ENCODE results near the gene NCMAP.

NCMAP gene

GRCh38 chr1:24551960-24552571 is 3.8 kb upstream of the NCMAP start:
- no peak overlapping the region for H3K4me3 Mint-ChIP-seq
- peaks cover 4% of the 10 kb centered on the region for H3K4me1 Mint-ChIP-seq (ENCODE audit: low read depth)
- no peak overlapping the region for H3K27ac Mint-ChIP-seq
- no peaks in the 10 kb centered on the region for H3K36me3 Mint-ChIP-seq (ENCODE audit: low read depth)
- DNase-seq (ENCODE audit: low spot score), result no peak
- H3K9me3 Mint-ChIP-seq, result no peaks in the 10 kb centered on the region
- H3K27me3 Mint-ChIP-seq (ENCODE audit: low read depth), result peaks cover 62% of the 10 kb centered on the region

GRCh38 chr1:24553931-24554330 is 2.0 kb upstream of the NCMAP start:
- Mint-ChIP-seq H3K27ac (no peak overlapping the region), H3K27me3 (ENCODE audit: low read depth) (peaks cover 58% of the 10 kb centered on the region), H3K36me3 (ENCODE audit: low read depth) (no peaks in the 10 kb centered on the region), H3K4me1 (ENCODE audit: low read depth) (peaks cover 4% of the 10 kb centered on the region), H3K4me3 (no peak overlapping the region), H3K9me3 (no peaks in the 10 kb centered on the region)
- DNase-seq (ENCODE audit: low spot score), result no peak

- H3K27ac Mint-ChIP-seq, result no peak overlapping the region
- DNase-seq (ENCODE audit: low spot score), result no peak
- H3K9me3 Mint-ChIP-seq, result no peaks in the 10 kb centered on the region
- H3K4me1 Mint-ChIP-seq (ENCODE audit: low read depth), result peaks cover 4% of the 10 kb centered on the region
- H3K27me3 Mint-ChIP-seq (ENCODE audit: low read depth), result peaks cover 55% of the 10 kb centered on the region
- H3K4me3 Mint-ChIP-seq, result no peak overlapping the region
- H3K36me3 Mint-ChIP-seq (ENCODE audit: low read depth), result no peaks in the 10 kb centered on the region
Observed at GRCh38 chr1:24554714-24555113, 1.2 kb upstream of the NCMAP start.

- peaks cover 4% of the 10 kb centered on the region for H3K4me1 Mint-ChIP-seq (ENCODE audit: low read depth)
- H3K27ac Mint-ChIP-seq, result no peak overlapping the region
- no peak for DNase-seq (ENCODE audit: low spot score)
- no peaks in the 10 kb centered on the region for H3K36me3 Mint-ChIP-seq (ENCODE audit: low read depth)
- no peak overlapping the region for H3K4me3 Mint-ChIP-seq
- no peaks in the 10 kb centered on the region for H3K9me3 Mint-ChIP-seq
- peaks cover 47% of the 10 kb centered on the region for H3K27me3 Mint-ChIP-seq (ENCODE audit: low read depth)
Observed at GRCh38 chr1:24556414-24556795, 518 bp downstream of the NCMAP start.

- no peak overlapping the region for H3K27ac Mint-ChIP-seq
- DNase-seq (ENCODE audit: low spot score), result no peak
- peaks cover 50% of the 10 kb centered on the region for H3K27me3 Mint-ChIP-seq (ENCODE audit: low read depth)
- no peak overlapping the region for H3K4me3 Mint-ChIP-seq
- H3K36me3 Mint-ChIP-seq (ENCODE audit: low read depth), result no peaks in the 10 kb centered on the region
- H3K9me3 Mint-ChIP-seq, result no peaks in the 10 kb centered on the region
- H3K4me1 Mint-ChIP-seq (ENCODE audit: low read depth), result peaks cover 4% of the 10 kb centered on the region
Observed at GRCh38 chr1:24557220-24557619, 1.3 kb downstream of the NCMAP start.

- no peak for DNase-seq (ENCODE audit: low spot score)
- Mint-ChIP-seq H3K4me1 (ENCODE audit: low read depth) (peaks cover 4% of the 10 kb centered on the region), H3K9me3 (no peaks in the 10 kb centered on the region), H3K36me3 (ENCODE audit: low read depth) (no peaks in the 10 kb centered on the region), H3K4me3 (no peak overlapping the region), H3K27ac (no peak overlapping the region), H3K27me3 (ENCODE audit: low read depth) (peaks cover 51% of the 10 kb centered on the region)
Observed at GRCh38 chr1:24557711-24558131, 1.8 kb downstream of the NCMAP start.

GRCh38 chr1:24558455-24558854 is 2.6 kb downstream of the NCMAP start:
- Mint-ChIP-seq H3K9me3 (no peaks in the 10 kb centered on the region), H3K36me3 (ENCODE audit: low read depth) (no peaks in the 10 kb centered on the region), H3K27ac (no peak overlapping the region), H3K4me3 (no peak overlapping the region), H3K4me1 (ENCODE audit: low read depth) (peaks cover 4% of the 10 kb centered on the region), H3K27me3 (ENCODE audit: low read depth) (peaks cover 53% of the 10 kb centered on the region)
- no peak for DNase-seq (ENCODE audit: low spot score)

GRCh38 chr1:24558902-24559791 is 3.3 kb downstream of the NCMAP start:
- H3K27ac Mint-ChIP-seq, result no peak overlapping the region
- no peak overlapping the region for H3K4me3 Mint-ChIP-seq
- no peak for DNase-seq (ENCODE audit: low spot score)
- no peaks in the 10 kb centered on the region for H3K9me3 Mint-ChIP-seq
- H3K4me1 Mint-ChIP-seq (ENCODE audit: low read depth), result peaks cover 4% of the 10 kb centered on the region
- no peaks in the 10 kb centered on the region for H3K36me3 Mint-ChIP-seq (ENCODE audit: low read depth)
- peaks cover 54% of the 10 kb centered on the region for H3K27me3 Mint-ChIP-seq (ENCODE audit: low read depth)

- Mint-ChIP-seq H3K36me3 (ENCODE audit: low read depth) (no peaks in the 10 kb centered on the region), H3K27me3 (ENCODE audit: low read depth) (peaks cover 45% of the 10 kb centered on the region), H3K27ac (no peak overlapping the region), H3K4me1 (ENCODE audit: low read depth) (peaks cover 3% of the 10 kb centered on the region), H3K4me3 (no peak overlapping the region), H3K9me3 (no peaks in the 10 kb centered on the region)
- no peak for DNase-seq (ENCODE audit: low spot score)
Observed at GRCh38 chr1:24560361-24560760, 4.5 kb downstream of the NCMAP start.

GRCh38 chr1:24562625-24563024 is 6.7 kb downstream of the NCMAP start:
- no peaks in the 10 kb centered on the region for H3K36me3 Mint-ChIP-seq (ENCODE audit: low read depth)
- no peaks in the 10 kb centered on the region for H3K9me3 Mint-ChIP-seq
- H3K4me1 Mint-ChIP-seq (ENCODE audit: low read depth), result peaks cover 3% of the 10 kb centered on the region
- no peak overlapping the region for H3K27ac Mint-ChIP-seq
- no peak for DNase-seq (ENCODE audit: low spot score)
- H3K27me3 Mint-ChIP-seq (ENCODE audit: low read depth), result peaks cover 28% of the 10 kb centered on the region
- no peak overlapping the region for H3K4me3 Mint-ChIP-seq

- no peak for DNase-seq (ENCODE audit: low spot score)
- no peaks in the 10 kb centered on the region for H3K36me3 Mint-ChIP-seq (ENCODE audit: low read depth)
- H3K4me3 Mint-ChIP-seq, result no peak overlapping the region
- peaks cover 3% of the 10 kb centered on the region for H3K4me1 Mint-ChIP-seq (ENCODE audit: low read depth)
- no peak overlapping the region for H3K27ac Mint-ChIP-seq
- H3K27me3 Mint-ChIP-seq (ENCODE audit: low read depth), result peaks cover 21% of the 10 kb centered on the region
- no peaks in the 10 kb centered on the region for H3K9me3 Mint-ChIP-seq
Observed at GRCh38 chr1:24564695-24565094, 8.8 kb downstream of the NCMAP start.

- Mint-ChIP-seq H3K27ac (no peak overlapping the region), H3K4me3 (no peak overlapping the region), H3K9me3 (no peaks in the 10 kb centered on the region), H3K4me1 (ENCODE audit: low read depth) (peaks cover 3% of the 10 kb centered on the region), H3K27me3 (ENCODE audit: low read depth) (peaks cover 21% of the 10 kb centered on the region), H3K36me3 (ENCODE audit: low read depth) (no peaks in the 10 kb centered on the region)
- DNase-seq (ENCODE audit: low spot score), result no peak
Observed at GRCh38 chr1:24566236-24566867, 10.5 kb downstream of the NCMAP start.

- peaks cover 12% of the 10 kb centered on the region for H3K27me3 Mint-ChIP-seq (ENCODE audit: low read depth)
- no peaks in the 10 kb centered on the region for H3K36me3 Mint-ChIP-seq (ENCODE audit: low read depth)
- H3K27ac Mint-ChIP-seq, result no peak overlapping the region
- no peaks in the 10 kb centered on the region for H3K9me3 Mint-ChIP-seq
- no peak overlapping the region for H3K4me3 Mint-ChIP-seq
- H3K4me1 Mint-ChIP-seq (ENCODE audit: low read depth), result peaks cover 3% of the 10 kb centered on the region
- no peak for DNase-seq (ENCODE audit: low spot score)
Observed at GRCh38 chr1:24567792-24568388, 12.0 kb downstream of the NCMAP start.

- H3K27me3 Mint-ChIP-seq (ENCODE audit: low read depth), result peaks cover 9% of the 10 kb centered on the region
- H3K4me1 Mint-ChIP-seq (ENCODE audit: low read depth), result peaks cover 3% of the 10 kb centered on the region
- no peak overlapping the region for H3K4me3 Mint-ChIP-seq
- no peak overlapping the region for H3K27ac Mint-ChIP-seq
- no peak for DNase-seq (ENCODE audit: low spot score)
- no peaks in the 10 kb centered on the region for H3K9me3 Mint-ChIP-seq
- no peaks in the 10 kb centered on the region for H3K36me3 Mint-ChIP-seq (ENCODE audit: low read depth)
Observed at GRCh38 chr1:24568475-24568874, 12.6 kb downstream of the NCMAP start.

All from T-helper 2 cell treated with Interferon-gamma antibody and Interleukin-4, amounts not matched to agents 5 μg/mL and 100 μg/mL, for 36 hours (primary cell).